Effector CD4-positive, alpha-beta T cell (primary cell): ENCODE data around the gene DOHH.

Source experiments
- DNase-seq: peaks from one replicate; pipeline ENCODE4 v3.0.0-alpha.2; 2020
- total RNA-seq: gene quantifications from one replicate; lab custom pipeline; 2026; lab: John Stamatoyannopoulos, UW

DOHH gene
- total RNA-seq: 11.8 reads per million, percentile 35 among the genes with 10 or more reads in this experiment

- peak; percentile 92 for DNase-seq
Observed at GRCh38 chr19:3500429-3501101, at the start of gene DOHH. Gene DOHH (minus strand): TSS chr19:3500674. CDS start chr19:3496814, 3,860 bp downstream.

- DNase-seq: no peak
Observed at GRCh38 chr19:3549816-3550215, 49.3 kb upstream of the DOHH start.

- DNase-seq: no peak
Observed at GRCh38 chr19:3548606-3549005, 48.1 kb upstream of the DOHH start.

GRCh38 chr19:3547767-3548282 lies 47.4 kb upstream of the DOHH start:
- DNase-seq: no peak

- DNase-seq: peak; percentile 29
Observed at GRCh38 chr19:3547301-3547731, 46.8 kb upstream of the DOHH start.

GRCh38 chr19:3546119-3546518 lies 45.6 kb upstream of the DOHH start:
- DNase-seq: no peak

- DNase-seq: no peak
Observed at GRCh38 chr19:3545669-3546034, 45.2 kb upstream of the DOHH start.

- DNase-seq: peak; percentile 78
Observed at GRCh38 chr19:3544742-3545668, 44.5 kb upstream of the DOHH start.

GRCh38 chr19:3544058-3544376 lies 43.5 kb upstream of the DOHH start:
- DNase-seq: no peak

- no peak for DNase-seq
Observed at GRCh38 chr19:3543150-3544057, 42.9 kb upstream of the DOHH start.

GRCh38 chr19:3539756-3540118 lies 39.3 kb upstream of the DOHH start:
- DNase-seq: no peak

GRCh38 chr19:3538965-3539755 lies 38.7 kb upstream of the DOHH start, which contains the start of gene TEKTIP1:
Gene TEKTIP1 (plus strand): TSS chr19:3539174. CDS start chr19:3539178, 4 bp downstream.
- no peak for DNase-seq

GRCh38 chr19:3538258-3538929 lies 37.9 kb upstream of the DOHH start:
- DNase-seq: no peak

- DNase-seq: no peak
Observed at GRCh38 chr19:3537438-3538240, 37.2 kb upstream of the DOHH start.

- no peak for DNase-seq
Observed at GRCh38 chr19:3537101-3537437, 36.6 kb upstream of the DOHH start.

GRCh38 chr19:3536429-3537100 lies 36.1 kb upstream of the DOHH start:
- DNase-seq: no peak

- DNase-seq: no peak
Observed at GRCh38 chr19:3535981-3536380, 35.5 kb upstream of the DOHH start.

- DNase-seq: no peak
Observed at GRCh38 chr19:3535563-3535965, 35.1 kb upstream of the DOHH start.

- DNase-seq: no peak
Observed at GRCh38 chr19:3535235-3535535, 34.7 kb upstream of the DOHH start.
